OCI-LY1 (cell line): ENCODE data around the gene MTF2.
"Not testable (repeated sequence)": the region's sequence is repeated elsewhere in the genome, so short reads cannot be mapped to it uniquely, and the experiment has no call there.

Experiments
- H2AFZ ChIP-seq: fragments of 200-600 bp; sonication (generic), shearing (Covaris generic); 2 replicates; pipeline ENCODE4 v1.6.0; 2014; ENCODE audit warnings: antibody characterized with exemption, mild to moderate bottlenecking, low read length
- H3F3A ChIP-seq: fragments of 200-600 bp; sonication (generic), shearing (Covaris generic); 2 replicates; pipeline ENCODE4 v1.6.0; 2014; ENCODE audit warnings: mild to moderate bottlenecking, antibody characterized with exemption, low read length, moderate library complexity; ENCODE audit not compliant: insufficient read depth
- H3K27ac ChIP-seq: fragments of 200-600 bp; sonication (generic); 2 replicates; pipeline ENCODE4 v1.5.1; 2014; ENCODE audit warnings: low read length, mixed run types, mild to moderate bottlenecking, low read depth; ENCODE audit not compliant: poor library complexity, severe bottlenecking
- H3K27me3 ChIP-seq: fragments of 200-600 bp; sonication (generic); 2 replicates; pipeline ENCODE4 v1.6.0; 2014; ENCODE audit warnings: antibody characterized with exemption, mild to moderate bottlenecking, low read length, moderate library complexity; ENCODE audit not compliant: insufficient read depth
- H3K36me3 ChIP-seq: fragments of 200-600 bp; sonication (generic); 2 replicates; pipeline ENCODE4 v1.6.1; 2014; ENCODE audit warnings: mild to moderate bottlenecking, antibody characterized with exemption, low read length, moderate library complexity, mixed read lengths; ENCODE audit not compliant: insufficient read depth
- H3K4me1 ChIP-seq: fragments of 200-600 bp; sonication (generic); 2 replicates; pipeline ENCODE4 v1.5.1; 2014; ENCODE audit warnings: mild to moderate bottlenecking, low read length, moderate library complexity; ENCODE audit not compliant: insufficient read depth, severe bottlenecking
- H3K4me2 ChIP-seq: fragments of 200-600 bp; sonication (generic), shearing (Covaris generic); 2 replicates; pipeline ENCODE4 v1.6.1; 2014; ENCODE audit warnings: low read length
- H3K4me3 ChIP-seq: fragments of 200-600 bp; sonication (generic); 2 replicates; pipeline ENCODE4 v1.5.1; 2014; ENCODE audit warnings: low read length, low read depth, mild to moderate bottlenecking, mixed read lengths; ENCODE audit not compliant: poor library complexity, severe bottlenecking
- H3K79me2 ChIP-seq: fragments of 200-600 bp; shearing (Covaris generic); 2 replicates; pipeline ENCODE4 v1.6.1; 2016; ENCODE audit warnings: mixed run types, low read length, mixed read lengths; ENCODE audit not compliant: insufficient read depth
- H3K9ac ChIP-seq: fragments of 200-600 bp; sonication (generic), shearing (Covaris generic); 2 replicates; pipeline ENCODE4 v1.6.1; 2014; ENCODE audit warnings: mild to moderate bottlenecking, low read length, mixed read lengths
- H3K9me2 ChIP-seq: fragments of 200-600 bp; sonication (generic), shearing (Covaris generic); 2 replicates; pipeline ENCODE4 v1.6.1; 2014; ENCODE audit warnings: low read depth, mild to moderate bottlenecking, low read length, mixed read lengths
- H3K9me3 ChIP-seq: fragments of 200-600 bp; shearing (Covaris generic); 2 replicates; pipeline ENCODE4 v1.6.1; 2014; ENCODE audit warnings: low read length, mixed read lengths
- H4K20me1 ChIP-seq: fragments of 200-600 bp; sonication (generic), shearing (Covaris generic); 2 replicates; pipeline ENCODE4 v1.6.0; 2016; ENCODE audit warnings: mild to moderate bottlenecking, low read length; ENCODE audit not compliant: insufficient read depth
- EZH2 ChIP-seq: fragments of 200-600 bp; sonication (generic), shearing (Covaris generic); IDR thresholded peaks from 2 replicates; pipeline ENCODE4 v1.8.0; 2017; ENCODE audit warnings: borderline replicate concordance, mixed run types, mild to moderate bottlenecking, antibody characterized with exemption, low read length, moderate library complexity, mixed read lengths
- TF ChIP-seq, protein P1 (sequence below): fragments of 200-600 bp; sonication (generic), shearing (Covaris generic); IDR thresholded peaks from 2 replicates; pipeline ENCODE4 v1.5.1; 2017; ENCODE audit warnings: mild to moderate bottlenecking, antibody characterized with exemption, low read length, moderate library complexity, mixed read lengths

MTF2 gene

DNA sequence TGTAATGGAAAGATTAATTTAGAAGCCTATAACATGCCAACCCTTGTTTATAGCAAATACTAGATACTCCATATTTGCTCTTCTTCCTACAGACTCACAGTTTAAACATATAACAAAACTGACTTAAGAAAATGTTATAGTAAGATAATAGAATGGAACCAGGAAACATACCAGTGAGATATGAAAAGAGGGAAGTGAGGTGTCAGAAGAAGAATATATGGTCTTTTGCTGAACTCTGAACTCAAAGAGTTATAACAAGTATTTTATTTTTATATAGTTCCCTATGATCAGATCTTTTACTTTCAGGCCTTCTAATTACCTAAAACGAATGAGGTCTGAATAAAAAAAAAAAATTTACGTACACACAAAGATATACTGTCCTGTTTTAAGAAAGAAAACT is 80.3 kb downstream of the MTF2 start:
- Histone ChIP-seq H3F3A (no peaks in the 10 kb centered on the region), H2AFZ (no peak overlapping the region), H3K9me2 (no peaks in the 10 kb centered on the region), H3K9ac (no peak overlapping the region), H4K20me1 (no peaks in the 10 kb centered on the region), H3K79me2 (peaks cover 34% of the 10 kb centered on the region), H3K9me3 (no peaks in the 10 kb centered on the region), H3K27me3 (no peaks in the 10 kb centered on the region), H3K4me3 (no peak overlapping the region), H3K4me2 (no peak overlapping the region), H3K36me3 (peaks cover 74% of the 10 kb centered on the region), H3K27ac (no peak overlapping the region), H3K4me1 (no peaks in the 10 kb centered on the region)
- TF ChIP-seq, protein P1, sequence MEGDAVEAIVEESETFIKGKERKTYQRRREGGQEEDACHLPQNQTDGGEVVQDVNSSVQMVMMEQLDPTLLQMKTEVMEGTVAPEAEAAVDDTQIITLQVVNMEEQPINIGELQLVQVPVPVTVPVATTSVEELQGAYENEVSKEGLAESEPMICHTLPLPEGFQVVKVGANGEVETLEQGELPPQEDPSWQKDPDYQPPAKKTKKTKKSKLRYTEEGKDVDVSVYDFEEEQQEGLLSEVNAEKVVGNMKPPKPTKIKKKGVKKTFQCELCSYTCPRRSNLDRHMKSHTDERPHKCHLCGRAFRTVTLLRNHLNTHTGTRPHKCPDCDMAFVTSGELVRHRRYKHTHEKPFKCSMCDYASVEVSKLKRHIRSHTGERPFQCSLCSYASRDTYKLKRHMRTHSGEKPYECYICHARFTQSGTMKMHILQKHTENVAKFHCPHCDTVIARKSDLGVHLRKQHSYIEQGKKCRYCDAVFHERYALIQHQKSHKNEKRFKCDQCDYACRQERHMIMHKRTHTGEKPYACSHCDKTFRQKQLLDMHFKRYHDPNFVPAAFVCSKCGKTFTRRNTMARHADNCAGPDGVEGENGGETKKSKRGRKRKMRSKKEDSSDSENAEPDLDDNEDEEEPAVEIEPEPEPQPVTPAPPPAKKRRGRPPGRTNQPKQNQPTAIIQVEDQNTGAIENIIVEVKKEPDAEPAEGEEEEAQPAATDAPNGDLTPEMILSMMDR: no peak
- no peak for TF ChIP-seq EZH2

DNA sequence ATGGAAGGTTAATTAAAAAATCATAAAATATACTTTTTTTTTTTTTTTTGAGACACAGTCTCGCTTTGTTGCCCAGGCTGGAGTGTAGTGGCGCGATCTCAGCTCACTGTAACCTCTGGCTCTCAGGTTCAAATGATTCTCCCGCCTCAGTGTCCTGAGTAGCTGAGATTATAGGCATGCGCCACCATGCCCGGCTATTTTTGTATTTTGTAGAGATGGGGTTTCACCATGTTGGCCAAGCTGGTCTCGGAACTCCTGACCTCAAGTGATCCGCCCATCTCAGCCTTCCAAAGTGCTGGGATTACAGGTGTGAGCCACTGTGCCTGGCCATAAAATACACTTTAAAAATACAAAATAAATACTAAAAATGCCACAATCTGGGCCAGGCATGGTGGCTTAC is 84.2 kb downstream of the MTF2 start:
- H3K79me2 ChIP-seq: peaks cover 69% of the 10 kb centered on the region
- not testable (repeated sequence) for H3F3A ChIP-seq, H3K9ac ChIP-seq, H3K9me3 ChIP-seq, H2AFZ ChIP-seq, H3K4me1 ChIP-seq, H3K4me3 ChIP-seq, H4K20me1 ChIP-seq, H3K27me3 ChIP-seq, H3K9me2 ChIP-seq, H3K27ac ChIP-seq, H3K4me2 ChIP-seq
- peaks cover 63% of the 10 kb centered on the region for H3K36me3 ChIP-seq

DNA sequence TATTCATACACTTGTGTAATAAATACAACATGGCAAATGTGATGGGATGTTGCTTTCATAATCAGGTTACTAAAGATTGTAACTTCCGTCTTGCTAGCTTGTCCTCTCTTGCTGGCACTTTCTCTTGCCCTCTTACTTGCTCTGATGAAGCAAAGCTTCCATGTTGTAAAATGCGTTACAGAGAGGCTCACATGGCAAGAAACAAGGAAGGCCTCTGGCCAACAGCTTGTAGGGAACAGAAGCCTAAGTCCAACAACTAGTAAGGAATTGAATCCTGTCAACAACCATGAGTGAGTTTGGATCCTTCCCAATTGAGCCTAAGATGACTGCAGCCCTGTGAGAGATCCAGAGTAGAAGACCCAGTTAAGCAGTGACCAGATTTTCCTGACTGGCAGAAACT is 85.7 kb downstream of the MTF2 start:
- Histone ChIP-seq H3K4me2 (no peak overlapping the region), H3K27me3 (no peaks in the 10 kb centered on the region), H4K20me1 (no peaks in the 10 kb centered on the region), H3K4me3 (no peak overlapping the region), H3K79me2 (peaks cover 83% of the 10 kb centered on the region), H3K9ac (no peak overlapping the region), H3K9me2 (no peaks in the 10 kb centered on the region), H3K4me1 (no peaks in the 10 kb centered on the region), H3K9me3 (peaks cover 13% of the 10 kb centered on the region; the same call in 1 of the 2 replicates), H2AFZ (no peak overlapping the region), H3K36me3 (peaks cover 62% of the 10 kb centered on the region), H3F3A (no peaks in the 10 kb centered on the region), H3K27ac (no peak overlapping the region)
- no peak for TF ChIP-seq EZH2
- TF ChIP-seq, protein P1: no peak

DNA sequence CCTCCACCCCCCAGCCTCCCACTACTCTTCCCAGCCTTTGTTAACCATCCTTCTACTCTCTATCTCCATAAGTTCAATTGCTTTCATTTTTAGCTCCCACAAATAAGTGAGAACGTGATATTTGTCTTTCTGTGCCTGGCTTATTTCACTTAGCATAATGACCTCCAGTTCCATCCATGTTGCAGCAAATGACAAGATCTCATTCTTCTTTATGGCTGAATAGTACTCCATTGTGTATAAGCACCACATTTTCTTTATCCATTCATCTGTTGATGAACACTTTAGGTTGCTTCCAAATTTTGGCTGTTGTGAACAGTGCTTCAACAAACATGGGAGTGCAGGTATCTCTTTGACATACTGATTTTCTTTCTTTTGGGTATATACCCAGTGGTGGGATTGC is 86.8 kb downstream of the MTF2 start:
- H3K9me2 ChIP-seq, H3K4me2 ChIP-seq, H3F3A ChIP-seq, H3K27ac ChIP-seq, H4K20me1 ChIP-seq, H3K9ac ChIP-seq, H2AFZ ChIP-seq, H3K4me3 ChIP-seq, H3K4me1 ChIP-seq, H3K27me3 ChIP-seq: not testable (repeated sequence)
- Histone ChIP-seq H3K9me3 (peaks cover 13% of the 10 kb centered on the region; the same call in 1 of the 2 replicates), H3K79me2 (peaks cover 91% of the 10 kb centered on the region), H3K36me3 (peaks cover 66% of the 10 kb centered on the region)
